Heart left ventricle (tissue), 13 donors: ENCODE results near the gene MCCD1.
A peak's percentile ranks its signal among the peaks of the same experiment; 100 is the strongest.

Experiments
- CTCF ChIP-seq, 12 donors: fragments of 200-600 bp; sonication (generic) in 4 of 12; IDR thresholded peaks; one replicate each; pipeline versions ENCODE4 v1.5.0 to v1.8.0; 2018 to 2022; ENCODE audit warnings: antibody characterized with exemption in 12 of 12, mild to moderate bottlenecking in 5 of 12
- POLR2A ChIP-seq, 2 donors: fragments of 450-650 bp; IDR thresholded peaks; one replicate each; pipeline ENCODE4 v1.6.1; 2017; ENCODE audit warnings: antibody characterized with exemption in 2 of 2, mild to moderate bottlenecking in 2 of 2, moderate library complexity in 2 of 2
- donor health status: ischemic (EF 13 %, LVEDD 7.1; RV severe dilation, severe dysfunction).
- donor health status: DM: no; HTN: yes; CAD: no.
- donor health status: DM: no; HTN: no; CAD: no.
- donor health status: ischemic (EF 25% LVEDD 6.9; RV normal size, moderate dysfunction).
- donor health status: ischemic (EF 25% LVEDD 5.7; RV mildly dilated, moderate dysfunction).
- donor health status: ischemic (EF 35%, LVEDD 5.7; RV mildly dilated, moderate dysfunction).
- donor health status: nonischemic (EF 11% LVEDD 7.7; RV severe dilation, severe dysfunction).
- donor health status: DM: yes; HTN: yes; CAD: no.
- donor health status: PGD.
- donor health status: ischemic (EF 29% LVEDD 5.4; RV normal size, mild dysfunction).
- donor health status: nonischemic (EF 23%, LVEDD 6.1; RV moderate dilation, normal function).

GRCh38 chr6:31546339-31546957 is 17.7 kb downstream of the MCCD1 start, which contains the start of gene ATP6V1G2:
- TF ChIP-seq CTCF (IDR thresholded peaks at IDR 0.05) (peak; percentile 92 to 99 (median 95)), POLR2A (IDR thresholded peaks at IDR 0.05) (peak in 1 of 2 donors; percentile 25)
